ENCODE data around the gene CSMD2.

Gene CSMD2

GRCh38 chr1:33713058-33713877, 451.8 kb downstream of the CSMD2 start:
- DNase-seq (ENCODE audit: low spot score), result no peak

- no peak for DNase-seq (ENCODE audit: low spot score)
Observed at GRCh38 chr1:33712186-33712585, 452.8 kb downstream of the CSMD2 start.

- no peak for DNase-seq (ENCODE audit: low spot score)
Observed at GRCh38 chr1:33711511-33711910, 453.5 kb downstream of the CSMD2 start.

GRCh38 chr1:33710967-33711366, 454.1 kb downstream of the CSMD2 start:
- DNase-seq (ENCODE audit: low spot score), result no peak

- DNase-seq (ENCODE audit: low spot score), result no peak
Observed at GRCh38 chr1:33709783-33710718, 455.0 kb downstream of the CSMD2 start.

- DNase-seq (ENCODE audit: low spot score), result no peak
Observed at GRCh38 chr1:33709174-33709782, 455.8 kb downstream of the CSMD2 start.

- DNase-seq (ENCODE audit: low spot score), result no peak
Observed at GRCh38 chr1:33706634-33707255, 458.3 kb downstream of the CSMD2 start.

- no peak for DNase-seq (ENCODE audit: low spot score)
Observed at GRCh38 chr1:33703464-33703863, 461.6 kb downstream of the CSMD2 start.

- DNase-seq (ENCODE audit: low spot score), result no peak
Observed at GRCh38 chr1:33698361-33699035, 466.5 kb downstream of the CSMD2 start.

- no peak for DNase-seq (ENCODE audit: low spot score)
Observed at GRCh38 chr1:33697816-33698215, 467.2 kb downstream of the CSMD2 start.

GRCh38 chr1:33696962-33697361, 468.1 kb downstream of the CSMD2 start:
- DNase-seq (ENCODE audit: low spot score), result no peak

- no peak for DNase-seq (ENCODE audit: low spot score)
Observed at GRCh38 chr1:33696311-33696710, 468.7 kb downstream of the CSMD2 start.

GRCh38 chr1:33692206-33693188, 472.5 kb downstream of the CSMD2 start:
- no peak for DNase-seq (ENCODE audit: low spot score)

GRCh38 chr1:33687000-33687399, 478.0 kb downstream of the CSMD2 start:
- no peak for DNase-seq (ENCODE audit: low spot score)

- DNase-seq (ENCODE audit: low spot score), result no peak
Observed at GRCh38 chr1:33686551-33686950, 478.5 kb downstream of the CSMD2 start.

- no peak for DNase-seq (ENCODE audit: low spot score)
Observed at GRCh38 chr1:33685256-33685655, 479.8 kb downstream of the CSMD2 start.

- DNase-seq (ENCODE audit: low spot score), result no peak
Observed at GRCh38 chr1:33684396-33685179, 480.4 kb downstream of the CSMD2 start.

GRCh38 chr1:33683913-33684312, 481.1 kb downstream of the CSMD2 start:
- no peak for DNase-seq (ENCODE audit: low spot score)

GRCh38 chr1:33682371-33682770, 482.7 kb downstream of the CSMD2 start:
- no peak for DNase-seq (ENCODE audit: low spot score)

Measured in CD4-positive, alpha-beta T cell treated with Interleukin-2 at 100 ng/mL for 4 hours (primary cell).